Measurements from ENCODE around the gene PLCB4.

- TF ChIP-seq NANOG (IDR thresholded peaks at IDR 0.05; ENCODE audit: borderline replicate concordance) (no peak), EZH2 (IDR thresholded peaks at IDR 0.05; ENCODE audit: low read depth, unreplicated experiment) (no peak), CREB1 (CRISPR knock-in tag; IDR thresholded peaks at IDR 0.05; ENCODE audit: low read depth) (no peak), POLR2AphosphoS5 (IDR thresholded peaks at IDR 0.05; ENCODE audit: low read depth) (no peak), EZH2phosphoT487 (IDR thresholded peaks at IDR 0.05; ENCODE audit: unreplicated experiment) (no peak)
- TF ChIP-seq, protein P1, sequence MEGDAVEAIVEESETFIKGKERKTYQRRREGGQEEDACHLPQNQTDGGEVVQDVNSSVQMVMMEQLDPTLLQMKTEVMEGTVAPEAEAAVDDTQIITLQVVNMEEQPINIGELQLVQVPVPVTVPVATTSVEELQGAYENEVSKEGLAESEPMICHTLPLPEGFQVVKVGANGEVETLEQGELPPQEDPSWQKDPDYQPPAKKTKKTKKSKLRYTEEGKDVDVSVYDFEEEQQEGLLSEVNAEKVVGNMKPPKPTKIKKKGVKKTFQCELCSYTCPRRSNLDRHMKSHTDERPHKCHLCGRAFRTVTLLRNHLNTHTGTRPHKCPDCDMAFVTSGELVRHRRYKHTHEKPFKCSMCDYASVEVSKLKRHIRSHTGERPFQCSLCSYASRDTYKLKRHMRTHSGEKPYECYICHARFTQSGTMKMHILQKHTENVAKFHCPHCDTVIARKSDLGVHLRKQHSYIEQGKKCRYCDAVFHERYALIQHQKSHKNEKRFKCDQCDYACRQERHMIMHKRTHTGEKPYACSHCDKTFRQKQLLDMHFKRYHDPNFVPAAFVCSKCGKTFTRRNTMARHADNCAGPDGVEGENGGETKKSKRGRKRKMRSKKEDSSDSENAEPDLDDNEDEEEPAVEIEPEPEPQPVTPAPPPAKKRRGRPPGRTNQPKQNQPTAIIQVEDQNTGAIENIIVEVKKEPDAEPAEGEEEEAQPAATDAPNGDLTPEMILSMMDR (conservative IDR thresholded peaks at IDR 0.05; ENCODE audit: low read depth in 2 of 2): no peak
Observed at GRCh38 chr20:9117548-9117947, 48.7 kb downstream of the PLCB4 start.

Measured in GM23338 (cell line).